Testis (tissue), 3 donors: Measurements from ENCODE around the gene RASGEF1C. TPM values are rescaled to one million over a fixed set of nuclear protein-coding genes. Genes with fewer than 3 reads are reported as not detected.
A peak's percentile ranks its signal among the peaks of the same experiment; 100 is the strongest.

ENCODE experiments used
- DNase-seq: peaks from one replicate; pipeline ENCODE4 v3.0.0-alpha.2; 2019
- H3K27ac ChIP-seq, 2 donors: fragments of 200-600 bp; sonication (generic); one replicate each; pipeline ENCODE4 v1.5.1; 2019
- H3K27me3 ChIP-seq: fragments of 200-600 bp; sonication (generic); one replicate; pipeline ENCODE4 v1.5.1; 2019
- H3K36me3 ChIP-seq: fragments of 200-600 bp; sonication (generic); one replicate; pipeline ENCODE4 v1.5.1; 2017; ENCODE audit warnings: low read depth; ENCODE audit errors: missing control alignments
- H3K4me1 ChIP-seq: fragments of 200-600 bp; sonication (generic); one replicate; pipeline ENCODE4 v1.5.1; 2019
- H3K4me3 ChIP-seq, 2 donors: fragments of 200-600 bp; sonication (generic); one replicate each; pipeline ENCODE4 v1.5.1; 2017 to 2019
- H3K9me3 ChIP-seq: fragments of 200-600 bp; sonication (generic); one replicate; pipeline ENCODE4 v1.5.1; 2017
- CTCF ChIP-seq, 3 experiments: fragments of 450-650 bp in 2 of 3; fragments of 200-600 bp in 1 of 3; sonication (generic) in 1 of 3; IDR thresholded peaks; one replicate each; pipeline ENCODE4 v1.5.1; 2016 to 2019; ENCODE audit warnings: antibody characterized with exemption in 3 of 3, mild to moderate bottlenecking in 2 of 3, moderate library complexity in 1 of 3
- POLR2A ChIP-seq: fragments of 450-650 bp; IDR thresholded peaks from one replicate; pipeline ENCODE4 v1.6.1; 2017; ENCODE audit warnings: antibody characterized with exemption, mild to moderate bottlenecking, moderate library complexity
- WGBS, 2 donors: methylation state at CpG; one replicate each; pipeline ENCODE4 v1.1.5; 2018; 5-methylcytosine and 5-hydroxymethylcytosine counted together
- intact Hi-C: fragments of 100-400 bp; cut with DNase I; formaldehyde crosslinking; loops from one replicate; pipeline ENCODE4 v1.15.1; 2023; ENCODE audit warnings: low total_unique reads
- polyA plus RNA-seq: library from polyadenylated mRNA; stranded (reverse); fragments of 350-450 nt; fragmentation: Illumina TruSeq; extraction: RNeasy Lipid Tissue Mini Kit (QIAGEN cat#74804); gene quantifications from one replicate; pipeline ENCODE4 v1.2.3, GENCODE V29; 2014; ENCODE audit warnings: low read depth, low replicate concordance; ENCODE audit not compliant: insufficient read depth
- total RNA-seq, 2 donors: library from RNA; depleted of rRNA; stranded (reverse); fragments of >200 nt; gene quantifications; one replicate each; pipeline ENCODE4 v1.2.3, GENCODE V29; 2016

Gene RASGEF1C
- total and polyA plus RNA-seq, 3 donors from 2014 or later = 8.0 to 19.0 (median 8.5) TPM

GRCh38 chr5:180082633-180083420 is 126.2 kb downstream of the RASGEF1C start:
- H3K4me3 ChIP-seq = no peak overlapping the region
- DNase-seq = no peak
- TF ChIP-seq CTCF (IDR thresholded peaks at IDR 0.05) (no peak), POLR2A (no peak)
- intact Hi-C loops = loop anchor here (10.0 kb wide), 1 partner anchor 168 kb away; no protein-coding TSS in a partner anchor
- 73 to 82% methylated on average over 13 to 17 of the region's 17 CpGs for WGBS, 2 donors
- H3K4me1 ChIP-seq = no peaks in the 10 kb centered on the region
- H3K36me3 ChIP-seq = no peaks in the 10 kb centered on the region
- no peaks in the 10 kb centered on the region for H3K9me3 ChIP-seq
- H3K27ac ChIP-seq = no peak overlapping the region
- no peaks in the 10 kb centered on the region for H3K27me3 ChIP-seq

- TF ChIP-seq CTCF (IDR thresholded peaks at IDR 0.05) = no peak
- TF ChIP-seq POLR2A = no peak
- Histone ChIP-seq H3K36me3 (no peaks in the 10 kb centered on the region), H3K27me3 (no peaks in the 10 kb centered on the region), H3K4me1 (no peaks in the 10 kb centered on the region), H3K27ac (no peak overlapping the region), H3K9me3 (no peaks in the 10 kb centered on the region), H3K4me3 (no peak overlapping the region)
- 79 to 81% methylated on average over 5 of the region's 5 CpGs for WGBS, 2 donors
- intact Hi-C loops = loop anchor here (10.0 kb wide), 1 partner anchor 167 kb away; no protein-coding TSS in a partner anchor
- no peak for DNase-seq
These were observed 127.5 kb downstream of the RASGEF1C start for GRCh38 chr5:180081481-180081880.

- Histone ChIP-seq H3K9me3 (no peaks in the 10 kb centered on the region), H3K27ac (no peak overlapping the region), H3K4me1 (no peaks in the 10 kb centered on the region), H3K36me3 (no peaks in the 10 kb centered on the region), H3K27me3 (no peaks in the 10 kb centered on the region), H3K4me3 (peak overlapping the region; percentile 6 to 34)
- WGBS, 2 donors = 60 to 68% methylated on average over 19 to 24 of the region's 24 CpGs
- TF ChIP-seq CTCF (IDR thresholded peaks at IDR 0.05) = no peak
- no peak for TF ChIP-seq POLR2A
- peak; percentile 84 for DNase-seq
- intact Hi-C loops = loop anchor here (10.0 kb wide), 1 partner anchor 166 kb away; no protein-coding TSS in a partner anchor
These were observed 128.3 kb downstream of the RASGEF1C start for GRCh38 chr5:180080486-180081280.

- Histone ChIP-seq H3K4me1 (no peaks in the 10 kb centered on the region), H3K4me3 (peak overlapping the region in 1 of 2 donors; percentile 34), H3K27me3 (no peaks in the 10 kb centered on the region), H3K27ac (no peak overlapping the region), H3K36me3 (no peaks in the 10 kb centered on the region), H3K9me3 (no peaks in the 10 kb centered on the region)
- no peak for TF ChIP-seq CTCF (IDR thresholded peaks at IDR 0.05)
- no peak for TF ChIP-seq POLR2A
- WGBS, 2 donors = 61 to 67% methylated on average over 3 to 14 of the region's 14 CpGs
- intact Hi-C loops = loop anchor here (10.0 kb wide), 1 partner anchor 165 kb away; no protein-coding TSS in a partner anchor
- no peak for DNase-seq
These were observed 129.1 kb downstream of the RASGEF1C start for GRCh38 chr5:180079702-180080466.
